Esophagus muscularis mucosa (tissue), 4 donors: Measurements from ENCODE around the gene PARP6. TPM values are rescaled to one million over a fixed set of nuclear protein-coding genes. Genes with fewer than 3 reads are reported as not detected.

ENCODE experiments used
- DNase-seq: peaks from one replicate; pipeline ENCODE4 v3.0.0-alpha.2; 2017; ENCODE audit errors: extremely low spot score
- H3K27ac ChIP-seq, 4 donors: fragments of 200-600 bp; sonication (generic); replicated peaks in 1 of 4; 1 replicate in 3 of 4; 2 replicates in 1 of 4; pipeline ENCODE4 v1.5.1; 2016 to 2019; ENCODE audit warnings: mild to moderate bottlenecking in 1 of 4
- H3K27me3 ChIP-seq, 4 donors: fragments of 200-600 bp; sonication (generic); one replicate each; pipeline versions ENCODE4 v1.5.1 to v1.6.0; 2016 to 2019
- H3K36me3 ChIP-seq, 4 donors: fragments of 200-600 bp; sonication (generic); one replicate each; pipeline ENCODE4 v1.5.1; 2016 to 2019
- H3K4me1 ChIP-seq, 4 donors: fragments of 200-600 bp; sonication (generic); one replicate each; pipeline ENCODE4 v1.5.1; 2016 to 2019
- H3K4me3 ChIP-seq, 4 donors: fragments of 200-600 bp; sonication (generic); 1 replicate in 2 of 4; 2 replicates in 2 of 4; pipeline ENCODE4 v1.5.1; 2016 to 2019; ENCODE audit warnings: mild to moderate bottlenecking in 4 of 4, moderate library complexity in 1 of 4
- H3K9me3 ChIP-seq, 4 donors: fragments of 200-600 bp; sonication (generic); 1 replicate in 3 of 4; 2 replicates in 1 of 4; pipeline ENCODE4 v1.5.1; 2016 to 2019
- CTCF ChIP-seq, 3 experiments: fragments of 200-600 bp in 2 of 3; fragments of 450-650 bp in 1 of 3; sonication (generic) in 2 of 3; IDR thresholded peaks; one replicate each; pipeline ENCODE4 v1.5.1; 2017 to 2019; ENCODE audit warnings: antibody characterized with exemption in 3 of 3, mild to moderate bottlenecking in 2 of 3, moderate library complexity in 1 of 3
- EP300 ChIP-seq: sonication (generic); formaldehyde crosslinking; IDR thresholded peaks from one replicate; pipeline ENCODE4 v1.6.1; 2017; ENCODE audit warnings: antibody characterized with exemption
- POLR2A ChIP-seq: fragments of 450-650 bp; IDR thresholded peaks from one replicate; pipeline ENCODE4 v1.6.1; 2017; ENCODE audit warnings: antibody characterized with exemption, moderate library complexity, mild to moderate bottlenecking, low read depth
- POLR2AphosphoS5 ChIP-seq, 2 donors: sonication (generic); formaldehyde crosslinking; IDR thresholded peaks; one replicate each; pipeline ENCODE4 v1.6.1; 2017; ENCODE audit warnings: antibody characterized with exemption in 2 of 2
- WGBS: methylation state at CpG from one replicate; pipeline ENCODE4 v1.1.5; 2018; 5-methylcytosine and 5-hydroxymethylcytosine counted together
- intact Hi-C: fragments of 100-400 bp; cut with DNase I; formaldehyde crosslinking; loops from one replicate; pipeline ENCODE4 v1.15.1; 2023
- total RNA-seq, 4 donors: library from RNA; depleted of rRNA; stranded (reverse); fragments of >200 nt; gene quantifications; one replicate each; pipeline versions ENCODE4 v1.1.0 to v1.2.1, GENCODE V29; 2016

Gene PARP6
- total RNA-seq, 4 donors from 2014 or later = 46.5 to 79.0 (median 53.7) TPM

- H3K27me3 ChIP-seq = peaks cover 0 to 19% (median 0%) of the 10 kb centered on the region in 4 donors
- H3K4me1 ChIP-seq = peaks cover 5 to 21% (median 17%) of the 10 kb centered on the region in 4 donors
- H3K4me3 ChIP-seq = no peak overlapping the region
- TF ChIP-seq POLR2AphosphoS5 (IDR thresholded peaks at IDR 0.05) (no peak), POLR2A (no peak), CTCF (IDR thresholded peaks at IDR 0.05) (no peak), EP300 (no peak)
- DNase-seq = no peak
- intact Hi-C loops = no loop called here
- H3K27ac ChIP-seq = no peak overlapping the region
- 83% methylated on average over 8 of the region's 8 CpGs for WGBS
- H3K36me3 ChIP-seq = peaks cover 2 to 7% (median 5%) of the 10 kb centered on the region in 4 donors
- H3K9me3 ChIP-seq = no peaks in the 10 kb centered on the region
Observed at GRCh38 chr15:72193836-72194396, 78.4 kb downstream of the PARP6 start.

- Histone ChIP-seq H3K4me1 (peaks cover 5 to 10% (median 9%) of the 10 kb centered on the region in 4 donors), H3K27ac (no peak overlapping the region), H3K36me3 (no peaks in the 10 kb centered on the region), H3K9me3 (no peaks in the 10 kb centered on the region), H3K27me3 (peaks cover 0 to 22% (median 2%) of the 10 kb centered on the region in 4 donors), H3K4me3 (no peak overlapping the region)
- DNase-seq = no peak
- WGBS = 91% methylated on average over 3 of the region's 3 CpGs
- TF ChIP-seq POLR2A (no peak), CTCF (IDR thresholded peaks at IDR 0.05) (no peak), EP300 (no peak), POLR2AphosphoS5 (IDR thresholded peaks at IDR 0.05) (no peak)
- intact Hi-C loops = no loop called here
Observed at GRCh38 chr15:72192416-72192815, 79.9 kb downstream of the PARP6 start.

Other genes starting within 250 kb of the PARP6 start
- gene MYO9A, start 154.4 kb downstream of the PARP6 start, total RNA-seq = 10 to 100 TPM; 71.1 to 96.8 (median 80.8) TPM
- gene SENP8, start 154.2 kb downstream of the PARP6 start, total RNA-seq = 1 to 10 TPM; 1.7 to 2.4 (median 2.0) TPM
- 1 to 10 TPM in 2 of 4 donors, under 1 TPM in 2; 0.33 to 2.5 (median 0.75) TPM for gene GRAMD2A, start 74.8 kb downstream of the PARP6 start, total RNA-seq
- 100 to 1,000 TPM; 392 to 605 (median 482) TPM for gene PKM, start 41.4 kb downstream of the PARP6 start, total RNA-seq
- 1 to 10 TPM; 1.2 to 4.6 (median 2.5) TPM for gene CELF6, start 47.6 kb upstream of the PARP6 start, total RNA-seq
- 10 to 100 TPM; 51.0 to 59.3 (median 53.6) TPM for gene HEXA, start 103.5 kb upstream of the PARP6 start, total RNA-seq
- not detected for gene TMEM202, start 125.8 kb upstream of the PARP6 start, total RNA-seq
- 10 to 100 TPM; 37.4 to 59.9 (median 43.3) TPM for gene ARIH1, start 201.8 kb upstream of the PARP6 start, total RNA-seq